ENCODE results near the gene SPACA4. TPM values are rescaled to one million over a fixed set of nuclear protein-coding genes. Genes with fewer than 3 reads are reported as not detected.

Gene SPACA4
- total and polyA plus RNA-seq, 9 of the 15 experiments (the other 6 are each of a cell fraction or from before 2014, with no cell fraction given): not detected

DNA sequence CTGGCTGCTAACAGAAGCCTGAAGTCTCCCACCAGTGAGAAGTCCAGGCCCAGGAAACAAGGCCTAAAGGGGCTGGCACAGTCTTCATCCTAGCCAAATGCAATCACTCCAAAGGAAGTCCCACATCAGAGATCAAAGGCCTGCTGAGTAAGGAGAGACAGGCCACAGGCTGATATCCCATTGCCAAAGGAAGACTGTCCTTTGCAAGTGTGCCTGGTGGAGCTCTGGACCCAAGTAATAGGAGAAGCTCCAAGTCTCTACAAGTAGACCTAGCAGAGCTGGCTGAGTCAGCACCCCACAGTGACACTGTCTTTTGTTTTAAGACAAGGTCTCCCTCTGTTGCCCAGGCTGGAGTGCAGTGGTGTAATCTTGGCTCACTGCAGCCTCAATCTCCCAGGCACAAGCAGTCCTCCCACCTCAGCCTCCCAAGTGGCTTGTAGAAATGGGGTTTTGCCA lies 26.2 kb downstream of the SPACA4 start (continued):
- TF ChIP-seq SAP30 (IDR thresholded peaks at IDR 0.05; ENCODE audit: borderline replicate concordance, insufficient read depth, low read depth, low read length, poor library complexity, severe bottlenecking): no peak
- TF ChIP-seq, protein P1, sequence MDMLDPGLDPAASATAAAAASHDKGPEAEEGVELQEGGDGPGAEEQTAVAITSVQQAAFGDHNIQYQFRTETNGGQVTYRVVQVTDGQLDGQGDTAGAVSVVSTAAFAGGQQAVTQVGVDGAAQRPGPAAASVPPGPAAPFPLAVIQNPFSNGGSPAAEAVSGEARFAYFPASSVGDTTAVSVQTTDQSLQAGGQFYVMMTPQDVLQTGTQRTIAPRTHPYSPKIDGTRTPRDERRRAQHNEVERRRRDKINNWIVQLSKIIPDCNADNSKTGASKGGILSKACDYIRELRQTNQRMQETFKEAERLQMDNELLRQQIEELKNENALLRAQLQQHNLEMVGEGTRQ (CRISPR knock-in tag; IDR thresholded peaks at IDR 0.05): no peak
- no peak for TF ChIP-seq ZNF3 (CRISPR knock-in tag; IDR thresholded peaks at IDR 0.05)
- TF ChIP-seq ZNF134 (CRISPR knock-in tag; conservative IDR thresholded peaks at IDR 0.05): no peak
- TF ChIP-seq POLR2AphosphoS5 (IDR thresholded peaks at IDR 0.05; ENCODE audit: control insufficient read depth, insufficient read depth, low read depth, low read length): no peak
- TF ChIP-seq, protein P2, sequence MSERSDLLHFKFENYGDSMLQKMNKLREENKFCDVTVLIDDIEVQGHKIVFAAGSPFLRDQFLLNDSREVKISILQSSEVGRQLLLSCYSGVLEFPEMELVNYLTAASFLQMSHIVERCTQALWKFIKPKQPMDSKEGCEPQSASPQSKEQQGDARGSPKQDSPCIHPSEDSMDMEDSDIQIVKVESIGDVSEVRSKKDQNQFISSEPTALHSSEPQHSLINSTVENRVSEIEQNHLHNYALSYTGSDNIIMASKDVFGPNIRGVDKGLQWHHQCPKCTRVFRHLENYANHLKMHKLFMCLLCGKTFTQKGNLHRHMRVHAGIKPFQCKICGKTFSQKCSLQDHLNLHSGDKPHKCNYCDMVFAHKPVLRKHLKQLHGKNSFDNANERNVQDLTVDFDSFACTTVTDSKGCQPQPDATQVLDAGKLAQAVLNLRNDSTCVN (CRISPR knock-in tag; IDR thresholded peaks at IDR 0.05): no peak
- peak; percentile 60; the same call in 1 of the 2 replicates for TF ChIP-seq CEBPB (tag; IDR thresholded peaks at IDR 0.05)
- TF ChIP-seq NCOA6 (IDR thresholded peaks at IDR 0.05): no peak
- TF ChIP-seq ARHGAP35 (IDR thresholded peaks at IDR 0.05; ENCODE audit: partially characterized antibody): no peak
- TF ChIP-seq NFXL1 (CRISPR knock-in tag; IDR thresholded peaks at IDR 0.05): no peak
- no peak for TF ChIP-seq IFI16 (CRISPR knock-in tag; IDR thresholded peaks at IDR 0.05)
- TF ChIP-seq PPARD (CRISPR knock-in tag; IDR thresholded peaks at IDR 0.05): no peak
- no peak for TF ChIP-seq SMAD3 (CRISPR knock-in tag; conservative IDR thresholded peaks at IDR 0.05)
- TF ChIP-seq FOXJ3 (CRISPR knock-in tag; IDR thresholded peaks at IDR 0.05): no peak
- peak in 1 of 2 experiments; percentile 39; a peak in 1 of 4 replicates for TF ChIP-seq NRF1 (conservative IDR thresholded peaks at IDR 0.05 in 1 of 2, IDR thresholded peaks at IDR 0.05 in 1 of 2)
- no peak for TF ChIP-seq MEF2D (tag; conservative IDR thresholded peaks at IDR 0.05; ENCODE audit: low read depth)
- TF ChIP-seq ZNF143 (CRISPR knock-in tag; IDR thresholded peaks at IDR 0.05): no peak
- TF ChIP-seq POLR3A (IDR thresholded peaks at IDR 0.05; ENCODE audit: borderline replicate concordance, extremely low read depth, insufficient read depth, insufficient read length): no peak
- no peak for TF ChIP-seq ARNT (IDR thresholded peaks at IDR 0.05)
- TF ChIP-seq, protein P3, sequence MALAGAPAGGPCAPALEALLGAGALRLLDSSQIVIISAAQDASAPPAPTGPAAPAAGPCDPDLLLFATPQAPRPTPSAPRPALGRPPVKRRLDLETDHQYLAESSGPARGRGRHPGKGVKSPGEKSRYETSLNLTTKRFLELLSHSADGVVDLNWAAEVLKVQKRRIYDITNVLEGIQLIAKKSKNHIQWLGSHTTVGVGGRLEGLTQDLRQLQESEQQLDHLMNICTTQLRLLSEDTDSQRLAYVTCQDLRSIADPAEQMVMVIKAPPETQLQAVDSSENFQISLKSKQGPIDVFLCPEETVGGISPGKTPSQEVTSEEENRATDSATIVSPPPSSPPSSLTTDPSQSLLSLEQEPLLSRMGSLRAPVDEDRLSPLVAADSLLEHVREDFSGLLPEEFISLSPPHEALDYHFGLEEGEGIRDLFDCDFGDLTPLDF (CRISPR knock-in tag; IDR thresholded peaks at IDR 0.05): no peak
- TF ChIP-seq, protein P4, sequence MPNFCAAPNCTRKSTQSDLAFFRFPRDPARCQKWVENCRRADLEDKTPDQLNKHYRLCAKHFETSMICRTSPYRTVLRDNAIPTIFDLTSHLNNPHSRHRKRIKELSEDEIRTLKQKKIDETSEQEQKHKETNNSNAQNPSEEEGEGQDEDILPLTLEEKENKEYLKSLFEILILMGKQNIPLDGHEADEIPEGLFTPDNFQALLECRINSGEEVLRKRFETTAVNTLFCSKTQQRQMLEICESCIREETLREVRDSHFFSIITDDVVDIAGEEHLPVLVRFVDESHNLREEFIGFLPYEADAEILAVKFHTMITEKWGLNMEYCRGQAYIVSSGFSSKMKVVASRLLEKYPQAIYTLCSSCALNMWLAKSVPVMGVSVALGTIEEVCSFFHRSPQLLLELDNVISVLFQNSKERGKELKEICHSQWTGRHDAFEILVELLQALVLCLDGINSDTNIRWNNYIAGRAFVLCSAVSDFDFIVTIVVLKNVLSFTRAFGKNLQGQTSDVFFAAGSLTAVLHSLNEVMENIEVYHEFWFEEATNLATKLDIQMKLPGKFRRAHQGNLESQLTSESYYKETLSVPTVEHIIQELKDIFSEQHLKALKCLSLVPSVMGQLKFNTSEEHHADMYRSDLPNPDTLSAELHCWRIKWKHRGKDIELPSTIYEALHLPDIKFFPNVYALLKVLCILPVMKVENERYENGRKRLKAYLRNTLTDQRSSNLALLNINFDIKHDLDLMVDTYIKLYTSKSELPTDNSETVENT (CRISPR knock-in tag; IDR thresholded peaks at IDR 0.05): no peak
- no peak for TF ChIP-seq MYC (IDR thresholded peaks at IDR 0.05; ENCODE audit: low read depth, low read length)
- no peak for TF ChIP-seq MYC (CRISPR knock-in tag; IDR thresholded peaks at IDR 0.05; ENCODE audit: borderline replicate concordance, low read depth)
- no peak for TF ChIP-seq HNRNPL (IDR thresholded peaks at IDR 0.05; ENCODE audit: low read depth, low read length)
- no peak for TF ChIP-seq GATA2 (CRISPR knock-in tag; IDR thresholded peaks at IDR 0.05)
- no peak for TF ChIP-seq MYNN (IDR thresholded peaks at IDR 0.05)
- TF ChIP-seq MYNN (CRISPR knock-in tag; IDR thresholded peaks at IDR 0.05): no peak
